ENCODE results near the gene PTCHD1.

Gene PTCHD1

DNA sequence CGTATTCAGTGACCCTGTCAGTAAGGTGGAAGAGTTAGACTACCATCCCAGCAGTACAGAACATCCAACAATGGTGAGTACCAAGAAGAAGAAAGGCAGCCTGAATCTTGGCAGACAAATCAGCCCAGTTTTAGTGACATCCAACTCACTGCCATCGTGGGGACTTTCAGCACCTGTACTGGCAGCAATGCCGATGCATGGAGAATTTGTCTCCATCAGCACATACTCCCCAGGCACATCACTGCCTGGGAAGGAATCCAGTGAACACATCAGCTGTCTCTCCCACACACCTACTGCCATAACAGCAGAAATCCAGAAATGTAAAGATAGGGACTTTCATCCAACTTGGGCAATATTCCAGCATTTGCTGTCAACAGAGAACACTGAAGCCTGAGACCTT is 29.8 kb downstream of the PTCHD1 start:
- FAIRE-seq, result no peak

DNA sequence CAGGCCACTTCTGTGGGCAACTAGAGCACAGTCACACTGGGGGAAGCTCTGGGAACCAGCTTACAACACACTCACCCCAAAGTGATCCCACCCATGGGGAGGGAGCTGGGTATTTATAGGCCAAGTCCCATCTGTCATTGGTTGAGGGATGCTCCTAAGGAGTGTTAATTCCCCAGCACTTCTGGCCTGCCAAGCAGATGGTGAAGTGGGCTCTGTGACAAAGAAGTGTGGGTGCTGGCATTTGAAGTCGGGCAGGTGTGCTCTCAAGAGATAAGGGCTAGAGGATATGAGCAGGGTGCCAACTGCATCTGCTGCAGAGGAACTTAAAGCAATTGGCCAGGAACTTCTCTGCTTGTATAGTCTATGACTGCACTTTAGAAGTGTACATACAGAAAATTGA is 30.9 kb downstream of the PTCHD1 start:
- FAIRE-seq, result no peak

DNA sequence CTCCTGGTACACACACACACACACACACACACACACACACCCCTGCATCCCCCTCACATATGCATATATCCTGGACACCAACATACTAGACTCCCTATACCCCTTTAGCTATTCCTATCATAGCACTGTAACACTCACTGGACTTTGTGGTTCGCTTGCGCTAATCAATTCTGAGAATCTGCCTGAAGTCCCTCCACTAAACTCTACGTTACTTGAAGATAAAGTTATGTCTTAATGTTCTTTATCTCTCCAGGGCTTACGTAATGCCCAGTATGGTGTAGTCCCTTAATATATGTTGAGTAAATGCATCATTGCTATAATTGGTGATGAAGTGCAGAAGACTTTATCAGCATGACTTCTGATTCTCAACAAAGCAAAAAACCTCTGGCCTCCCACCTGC is 32.3 kb downstream of the PTCHD1 start:
- no peak for FAIRE-seq

DNA sequence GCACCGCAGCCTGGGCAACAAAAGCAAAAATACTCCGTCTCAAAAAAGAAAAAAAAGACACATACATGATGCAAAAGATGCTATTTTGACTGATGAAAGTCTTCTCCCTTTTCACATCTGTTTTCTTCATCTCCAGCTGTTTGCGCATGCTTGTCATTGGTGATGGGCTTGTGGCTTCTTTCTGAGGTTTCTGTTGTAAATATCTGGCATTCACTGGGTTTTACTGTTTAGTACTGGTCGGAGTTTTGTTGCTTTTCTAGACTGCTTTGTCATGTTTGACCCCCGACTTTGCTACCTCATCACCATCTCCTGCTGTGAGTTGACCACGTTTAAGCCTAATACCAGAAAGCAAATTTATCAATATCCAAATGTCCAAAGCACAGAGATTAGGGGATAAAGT is 34.4 kb downstream of the PTCHD1 start:
- FAIRE-seq, result no peak

DNA sequence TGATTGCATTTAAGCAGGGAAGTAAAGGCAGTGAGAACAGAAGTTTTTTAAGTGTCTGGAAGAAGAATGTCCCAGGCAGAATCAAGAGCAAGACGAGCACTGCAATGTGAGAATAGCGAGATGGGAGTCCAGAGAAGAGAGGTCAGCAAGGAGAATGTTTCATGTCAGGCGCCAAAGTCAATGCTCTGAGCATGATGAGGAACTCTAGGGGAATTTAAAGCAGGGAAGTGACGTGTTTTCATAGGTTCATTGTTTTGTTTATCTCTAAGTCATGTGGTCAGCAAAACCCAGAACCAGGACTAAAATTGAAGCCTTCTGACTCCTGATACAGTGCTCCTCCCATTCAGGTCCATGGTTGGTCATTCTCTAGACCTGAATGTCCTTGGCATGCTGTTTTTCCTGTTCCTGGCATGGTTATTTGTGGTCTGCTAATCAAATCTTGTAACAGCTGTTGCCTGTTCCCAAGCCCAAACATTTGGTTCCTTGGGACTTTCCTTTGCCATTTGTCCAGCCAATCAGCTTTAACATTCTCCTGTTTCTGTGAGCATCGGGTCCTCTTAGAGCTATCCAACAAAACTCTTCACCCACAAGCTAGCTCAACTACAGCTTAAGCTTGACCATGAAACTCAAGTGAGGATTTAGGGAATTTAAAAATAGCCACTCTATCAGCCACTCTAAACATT is 37.7 kb downstream of the PTCHD1 start:
- FAIRE-seq, result no peak

DNA sequence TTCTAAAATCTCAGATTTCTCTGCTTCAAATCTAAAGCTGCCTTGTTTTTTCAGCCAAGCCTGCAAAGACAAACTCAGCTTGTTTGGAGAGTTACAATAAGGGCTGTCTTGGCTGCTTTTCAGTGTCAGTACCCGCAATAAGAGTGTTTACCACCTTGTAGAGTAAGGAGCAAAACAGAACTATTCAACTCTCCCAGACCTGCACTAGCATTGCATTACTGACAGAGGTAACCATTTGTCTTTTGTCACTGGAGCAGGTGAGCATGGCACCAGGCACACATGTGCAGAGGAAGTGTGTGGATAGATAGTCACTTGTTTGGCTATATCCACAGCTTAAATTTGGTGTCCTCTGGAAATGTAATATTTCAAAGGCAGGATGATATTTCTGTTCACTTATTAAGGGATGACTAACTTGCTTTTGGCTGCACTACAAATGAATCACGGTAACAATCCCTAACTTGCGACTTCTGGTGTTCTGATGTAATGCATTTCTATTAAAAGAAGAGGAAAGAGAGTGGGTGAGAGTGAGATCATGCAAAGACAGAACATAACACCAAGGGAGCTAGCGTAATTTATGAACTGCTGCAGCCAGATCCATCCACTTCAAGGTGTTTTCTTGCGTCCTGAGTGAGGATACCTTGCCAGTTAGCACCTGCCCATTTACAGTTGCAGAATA is 38.6 kb downstream of the PTCHD1 start:
- FAIRE-seq, result no peak

DNA sequence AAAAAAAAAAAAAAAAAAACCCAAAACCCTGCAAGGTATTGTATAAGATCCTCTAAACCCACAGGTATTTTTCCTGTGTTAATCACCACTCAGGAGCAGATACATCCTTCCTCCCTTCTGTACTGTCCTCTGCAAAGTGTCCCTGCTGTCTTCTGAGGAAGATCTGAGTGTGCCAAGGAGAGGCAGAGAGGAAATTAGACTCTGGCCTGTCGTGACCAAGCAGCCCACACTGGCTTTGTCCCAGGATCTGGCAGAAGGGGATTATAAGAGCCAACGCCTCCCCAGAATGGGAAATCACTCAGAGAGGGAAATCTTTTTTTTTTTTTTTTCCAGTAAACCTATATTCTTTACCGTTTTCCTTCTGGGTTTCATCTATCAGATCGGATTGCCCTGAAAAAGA is 39.6 kb downstream of the PTCHD1 start:
- FAIRE-seq, result no peak

DNA sequence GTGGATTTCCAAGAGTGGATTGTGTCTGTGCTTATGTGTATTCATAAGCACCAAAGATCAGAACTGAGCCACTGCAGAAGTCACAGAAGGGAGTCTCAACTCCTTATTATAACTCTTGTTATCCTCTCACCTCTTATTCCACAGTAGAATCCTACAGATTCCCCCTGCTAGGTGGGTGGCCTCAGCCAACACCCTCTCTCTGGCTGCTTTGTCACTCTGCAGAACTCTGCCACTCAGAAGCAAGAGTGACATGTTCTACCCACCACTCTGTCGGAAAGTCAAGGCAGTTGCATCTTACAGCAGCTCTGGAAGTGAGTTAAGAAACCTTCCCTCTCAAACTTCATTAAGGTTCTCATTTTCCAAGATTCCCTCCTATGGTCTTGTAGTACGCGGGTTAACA is 41.9 kb downstream of the PTCHD1 start:
- FAIRE-seq, result no peak

DNA sequence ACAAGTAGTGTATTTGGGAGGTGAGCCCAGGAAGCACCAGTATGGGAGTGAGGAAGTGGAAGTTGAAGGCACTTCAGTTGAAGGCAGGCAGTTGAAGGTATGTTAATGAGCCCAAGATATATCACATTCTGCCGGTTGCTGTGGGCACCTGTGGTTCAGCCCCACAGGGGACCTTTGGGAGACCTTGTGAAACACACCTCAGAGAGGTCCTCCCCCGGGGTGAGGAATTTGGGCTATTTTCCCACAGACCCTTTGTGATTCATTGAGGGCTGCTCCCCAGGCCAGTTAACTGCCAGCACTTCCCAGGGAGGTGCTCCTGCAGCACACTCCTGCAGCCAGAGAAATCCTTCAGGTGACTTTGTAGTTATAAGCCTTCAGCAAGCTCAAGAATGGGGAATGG is 45.9 kb downstream of the PTCHD1 start:
- no peak for FAIRE-seq

DNA sequence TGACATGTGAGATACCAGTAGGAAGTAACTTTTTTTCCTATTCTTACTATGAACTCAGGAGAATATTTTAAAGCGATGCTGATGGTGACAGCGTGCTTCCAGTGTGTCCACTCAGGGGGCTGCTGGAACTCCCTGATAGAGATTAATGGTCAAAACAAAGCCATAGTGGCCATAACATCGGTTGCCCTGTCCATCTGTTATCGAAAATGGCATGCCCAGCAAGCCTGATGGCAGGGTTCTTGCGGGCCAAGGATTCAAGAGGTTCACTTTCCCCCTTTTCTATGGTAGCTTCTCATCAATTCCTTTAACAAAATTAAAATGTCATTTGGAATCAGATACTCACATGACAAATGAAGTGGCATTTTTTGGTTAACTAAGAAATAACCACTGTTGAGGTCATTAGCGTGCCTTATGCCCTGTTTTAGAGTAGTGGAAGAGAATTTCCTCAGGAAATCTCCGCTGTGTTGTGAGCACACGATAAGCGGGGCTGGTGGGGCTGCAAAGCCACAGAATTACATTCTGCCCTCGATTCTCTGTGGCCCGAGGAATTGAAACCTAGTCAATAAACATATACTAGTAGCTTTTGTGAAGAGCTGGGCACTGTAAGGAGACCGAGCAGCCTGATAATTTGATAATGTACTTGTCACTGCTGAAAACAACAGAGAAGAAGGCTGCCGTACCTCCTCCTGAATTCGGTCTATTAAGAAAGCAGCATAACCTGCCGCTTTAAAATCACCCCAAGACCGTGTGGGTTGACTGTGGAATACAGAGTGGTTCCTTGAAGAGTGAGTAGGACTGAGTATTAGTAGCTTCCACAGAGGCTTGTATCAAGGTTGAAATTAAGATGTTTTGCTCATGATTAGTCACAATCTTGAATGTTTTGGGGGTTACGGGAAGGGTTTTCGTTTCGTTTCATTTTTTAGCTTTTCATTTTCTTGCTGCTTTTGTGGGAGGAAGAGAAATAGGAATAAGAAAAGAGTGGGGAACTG is 46.7 kb downstream of the PTCHD1 start:
- FAIRE-seq, result no peak

DNA sequence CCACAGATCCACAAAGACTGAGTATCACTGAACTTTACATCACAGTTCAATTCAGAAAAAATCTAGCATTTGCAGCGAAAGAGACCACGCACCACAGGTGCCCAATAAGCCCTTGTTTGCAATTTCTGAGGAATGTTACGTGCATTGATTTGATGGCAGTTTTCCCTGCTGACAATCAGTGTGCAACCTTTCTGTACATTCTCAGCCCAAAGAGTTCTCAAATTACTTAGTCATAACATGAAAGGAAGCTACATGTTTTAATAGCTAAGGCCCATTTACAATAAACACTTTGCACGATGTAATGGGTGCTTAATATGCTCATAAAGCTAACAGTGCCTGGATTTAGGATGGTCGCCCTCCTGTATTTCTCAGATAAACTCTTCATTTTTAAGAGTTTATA is 47.9 kb downstream of the PTCHD1 start:
- FAIRE-seq, result no peak

DNA sequence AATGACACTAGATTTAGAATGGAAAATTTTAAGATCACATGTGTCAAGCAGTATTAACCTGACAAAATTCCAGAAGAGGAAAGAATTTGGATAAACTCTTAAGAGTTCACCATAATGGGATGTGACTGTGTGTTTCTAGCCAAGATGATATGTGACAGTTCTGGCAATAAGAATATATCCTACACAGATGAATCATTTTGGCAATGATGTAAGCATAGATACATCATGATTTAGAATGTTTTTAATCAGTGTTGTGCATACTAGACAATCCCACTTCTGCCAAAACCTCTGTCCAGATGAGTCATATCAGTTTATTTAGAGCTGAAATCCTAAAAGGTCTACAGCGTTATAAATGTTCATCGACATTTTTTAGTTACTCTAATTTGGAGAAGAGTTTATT is 48.8 kb downstream of the PTCHD1 start:
- no peak for FAIRE-seq

DNA sequence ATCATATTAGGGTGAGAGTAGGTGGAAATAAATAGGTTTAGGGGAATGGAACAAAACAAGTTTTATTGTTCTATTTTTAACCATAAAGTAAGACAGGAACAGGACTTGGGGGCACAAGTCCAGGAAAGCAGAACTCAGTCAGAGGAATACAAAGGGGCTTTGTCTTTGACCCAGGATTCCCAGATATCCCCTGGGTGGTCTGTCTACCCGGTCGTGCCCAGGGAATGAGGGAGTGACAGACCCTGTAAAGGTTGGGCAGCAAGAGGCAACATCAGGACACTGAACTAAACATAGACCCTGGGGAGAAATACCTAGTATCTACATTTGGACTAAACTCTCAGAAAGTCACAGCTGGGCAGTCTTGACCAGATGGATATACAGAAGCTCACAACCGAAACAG is 50.6 kb downstream of the PTCHD1 start:
- no peak for FAIRE-seq

DNA sequence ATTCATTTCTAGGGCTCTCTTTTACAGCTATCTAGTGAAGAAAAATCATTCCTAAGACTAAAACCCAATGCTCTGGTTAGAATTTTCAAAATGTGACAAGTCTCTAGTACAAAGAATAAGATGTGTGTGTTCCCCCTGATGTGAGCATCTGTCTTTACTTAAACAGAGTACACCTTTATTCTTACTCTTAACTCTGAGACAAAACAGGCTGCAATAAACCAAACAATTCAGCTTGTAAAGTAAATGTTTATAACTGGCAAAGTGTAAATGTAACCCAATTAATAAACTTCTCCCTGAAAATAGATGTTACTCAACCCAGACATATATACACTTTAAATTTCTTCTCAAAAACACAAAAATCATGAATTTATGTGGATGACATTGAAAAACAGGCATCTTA is 51.6 kb downstream of the PTCHD1 start:
- FAIRE-seq, result no peak

DNA sequence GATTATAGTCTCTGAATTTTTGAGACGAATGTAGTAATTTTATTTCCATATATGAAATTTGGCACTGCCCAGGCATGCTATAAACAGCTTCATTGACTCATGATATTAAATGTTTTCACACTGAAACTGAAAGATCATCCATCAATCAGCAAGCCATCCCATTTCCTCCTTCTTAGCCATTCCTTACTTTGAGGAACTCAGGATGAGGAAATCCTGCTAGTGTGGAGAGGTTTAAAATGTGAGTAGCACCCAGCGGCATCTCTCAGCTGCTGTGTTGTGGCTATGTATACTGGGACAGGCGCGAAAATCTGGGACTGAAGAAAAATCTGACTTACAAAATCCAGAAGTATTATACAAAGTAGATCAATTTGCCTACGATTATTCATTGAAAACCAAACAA is 52.1 kb downstream of the PTCHD1 start:
- FAIRE-seq, result no peak

DNA sequence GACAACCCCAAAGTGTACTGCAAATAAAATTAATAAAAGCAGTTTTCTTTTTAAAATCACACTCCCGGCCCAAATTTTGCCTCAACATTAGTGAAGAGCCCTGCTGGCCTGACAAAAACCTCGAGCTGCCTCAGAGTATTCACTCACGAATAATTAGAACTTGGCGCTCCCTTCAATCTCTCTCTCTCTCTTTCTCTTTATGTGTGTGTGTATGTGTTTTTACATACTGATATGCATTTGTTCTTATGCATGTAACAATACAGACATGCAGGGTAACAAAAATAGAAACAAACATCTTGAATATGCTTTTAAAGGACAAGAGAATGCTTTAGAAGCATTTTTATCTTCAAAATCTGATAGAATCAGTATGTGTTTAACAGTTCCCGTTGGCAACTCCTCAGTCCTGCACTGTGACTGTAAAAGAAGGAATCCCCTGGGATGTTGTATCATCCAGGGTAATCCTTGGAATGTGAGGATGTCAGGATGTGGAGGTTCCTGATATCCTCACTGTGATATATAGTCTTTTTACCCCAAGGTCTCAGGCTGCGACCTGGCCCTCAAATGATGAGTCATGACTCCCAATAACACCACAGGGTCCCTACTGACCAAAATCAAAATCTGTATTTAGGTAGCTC is 53.0 kb downstream of the PTCHD1 start:
- no peak for FAIRE-seq

DNA sequence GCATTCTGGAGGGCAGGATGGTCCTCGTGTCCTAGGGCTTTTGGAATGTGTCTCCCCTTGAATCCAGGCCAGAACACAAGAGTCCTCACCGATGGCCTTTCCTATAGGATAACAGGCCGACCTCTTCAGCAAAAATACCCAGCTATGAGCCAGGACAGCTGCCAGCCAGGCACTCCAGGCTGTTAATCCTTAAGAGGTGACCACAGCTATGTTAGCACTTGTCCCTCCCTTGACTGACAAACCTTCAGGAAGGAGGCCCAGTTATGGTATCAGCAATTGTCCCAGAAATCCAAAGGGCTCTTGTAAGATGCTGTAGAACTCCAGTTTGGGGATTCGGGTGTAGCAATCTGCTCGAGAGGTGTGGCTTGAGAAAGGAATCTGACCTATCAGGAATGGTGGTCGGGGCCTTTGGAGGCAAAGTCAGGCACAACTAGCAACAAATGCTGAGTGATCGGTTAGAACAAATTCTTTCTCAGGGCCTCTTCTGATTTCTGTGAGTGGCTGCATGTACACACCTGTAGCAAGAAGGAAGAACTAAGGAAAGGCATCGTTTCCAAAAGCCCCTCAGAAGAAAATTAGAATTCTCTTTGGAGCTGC is 54.6 kb downstream of the PTCHD1 start:
- no peak for FAIRE-seq

DNA sequence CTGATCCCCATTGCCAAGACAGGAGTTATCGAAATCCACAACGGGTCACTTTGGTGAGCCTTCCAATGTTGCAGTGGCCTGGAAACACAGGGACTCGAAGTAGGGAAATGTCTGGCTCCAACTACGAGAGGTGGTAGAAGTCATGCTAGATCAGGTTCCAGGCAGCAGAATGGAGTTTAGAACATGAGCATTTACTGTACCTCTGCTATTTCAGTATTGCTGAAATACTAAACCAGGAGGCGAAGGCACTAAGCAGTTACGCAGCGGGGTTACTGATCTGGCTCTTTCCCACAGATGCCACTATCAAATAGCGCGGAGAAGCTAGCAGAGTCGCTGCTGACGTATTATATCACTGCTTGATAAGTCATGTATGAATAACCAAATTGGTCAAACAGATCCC is 56.3 kb downstream of the PTCHD1 start:
- no peak for FAIRE-seq

DNA sequence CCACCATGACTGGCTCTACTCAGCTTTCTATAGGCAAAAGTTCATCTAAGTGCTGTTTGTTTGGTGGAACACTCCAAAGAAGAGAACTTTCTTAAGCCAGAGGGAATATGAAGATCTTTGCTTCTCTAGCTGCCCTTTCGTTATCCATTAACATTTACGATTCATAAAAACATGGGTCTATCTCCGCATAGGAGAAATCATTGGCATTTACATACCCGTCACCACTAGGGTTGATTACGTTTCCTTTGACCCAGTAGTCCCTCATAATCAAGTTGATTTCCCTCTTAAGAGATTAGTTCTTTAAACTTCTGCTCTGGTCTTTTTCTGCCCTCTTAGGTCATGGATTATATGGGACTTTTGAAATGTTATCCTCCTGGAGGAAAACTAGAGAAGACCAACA is 57.5 kb downstream of the PTCHD1 start:
- no peak for FAIRE-seq

DNA sequence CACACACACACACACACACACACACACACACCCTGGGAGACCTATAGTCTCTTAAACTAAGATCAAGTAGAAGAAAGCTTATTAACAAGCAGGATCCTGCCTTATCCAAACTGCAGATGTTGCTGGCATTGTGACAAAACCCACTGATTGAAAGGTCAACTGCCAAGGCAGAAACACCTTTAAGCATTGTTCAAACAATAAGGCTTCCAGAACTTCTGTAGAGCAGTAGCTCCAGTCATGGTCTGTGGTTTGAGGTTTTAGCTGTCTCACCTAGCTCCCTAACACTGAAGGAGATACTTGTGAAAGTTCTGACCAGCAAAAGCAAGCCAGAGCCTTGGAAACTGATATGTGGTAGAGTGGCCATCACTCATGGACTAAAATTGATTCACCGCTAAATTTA is 59.8 kb downstream of the PTCHD1 start:
- no peak for FAIRE-seq

DNA sequence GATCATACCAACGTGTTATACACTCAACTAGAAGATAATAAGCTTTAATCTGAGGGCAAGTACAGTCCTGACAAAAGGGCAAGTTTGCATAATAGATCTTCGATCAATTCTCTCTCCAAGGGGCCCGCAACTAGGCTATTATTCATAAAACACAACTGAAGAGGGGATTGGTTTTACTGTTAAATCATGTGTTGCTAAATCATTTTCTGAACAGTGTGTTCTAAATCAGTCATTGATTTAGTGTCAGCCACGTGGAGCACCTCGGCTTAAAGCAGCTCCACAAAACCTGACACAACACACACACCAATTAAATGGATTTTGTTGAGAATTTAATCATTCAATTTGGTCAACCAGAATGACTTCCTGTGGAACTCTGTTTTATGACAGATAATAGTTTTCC is 61.6 kb downstream of the PTCHD1 start:
- FAIRE-seq, result no peak

DNA sequence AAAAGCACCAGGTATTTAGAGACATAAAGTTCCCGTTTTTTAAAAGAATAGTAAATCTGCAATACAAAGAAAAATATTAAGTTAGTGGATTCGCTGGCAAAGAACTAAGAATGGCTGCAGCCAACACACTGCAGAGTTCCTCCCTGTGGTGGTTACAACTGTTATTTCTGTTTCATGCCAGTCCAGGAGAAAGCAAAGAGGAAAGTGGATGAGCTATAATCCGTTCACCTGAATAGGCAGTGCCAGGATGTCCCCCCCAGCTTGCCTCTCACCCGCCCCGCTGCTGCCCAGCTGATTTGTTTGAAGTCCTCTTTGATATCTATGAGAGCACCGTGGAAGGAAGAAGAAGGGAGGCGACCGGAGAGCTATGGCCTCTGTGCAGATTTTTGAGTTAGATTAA is 63.9 kb downstream of the PTCHD1 start:
- no peak for FAIRE-seq

DNA sequence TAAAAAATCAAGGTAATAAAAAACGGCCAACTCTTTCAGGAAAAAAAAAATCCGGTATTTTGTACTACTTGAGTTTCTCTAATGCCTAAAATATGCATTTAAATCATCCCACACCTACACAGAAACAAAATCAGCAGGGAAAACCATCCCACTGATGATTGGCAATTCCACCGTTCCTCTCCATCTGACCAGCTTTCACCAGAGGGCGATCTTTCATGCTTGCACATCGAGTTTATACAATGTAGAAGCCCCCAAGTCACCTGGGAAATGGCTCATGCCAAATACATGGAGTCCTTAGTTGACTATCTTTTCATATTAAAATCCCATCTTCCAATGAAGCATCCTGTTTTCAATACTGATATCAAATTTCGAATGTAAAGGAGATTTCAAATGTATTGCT is 69.2 kb downstream of the PTCHD1 start:
- FAIRE-seq, result no peak
